ENCODE data around the gene RUBCN.
"Not testable (repeated sequence)": the region's sequence is repeated elsewhere in the genome, so short reads cannot be mapped to it uniquely, and the experiment has no call there.

DNA sequence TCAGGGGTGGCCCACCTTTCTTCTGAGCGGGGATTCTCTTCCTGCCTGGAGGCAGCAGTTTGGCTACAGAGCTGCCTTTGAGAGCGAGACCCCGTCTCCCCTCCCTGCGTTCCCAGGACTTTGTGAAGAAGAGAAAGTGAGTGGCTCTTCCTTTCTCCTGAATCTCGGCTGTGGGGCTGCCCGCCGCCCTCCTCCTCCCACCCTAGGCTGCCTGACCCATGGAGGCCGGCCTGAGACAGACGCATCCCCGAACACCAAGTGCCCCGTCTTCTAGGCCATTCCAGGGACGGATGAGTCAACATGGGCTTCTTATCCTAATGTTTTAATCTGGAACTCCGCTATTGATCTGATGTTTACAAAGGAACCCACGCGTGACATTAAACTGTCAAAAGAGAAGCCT, 74.8 kb downstream of the RUBCN start:
- TF ChIP-seq EZH2 (IDR thresholded peaks at IDR 0.05; ENCODE audit: borderline replicate concordance, low read depth, low read length, severe bottlenecking); CTCF (IDR thresholded peaks at IDR 0.05; ENCODE audit: borderline replicate concordance, extremely low read depth, low read length, poor library complexity, severe bottlenecking): not testable (repeated sequence)

Measured in DND-41 (cell line).